Measurements from ENCODE around the gene JAKMIP1.

GRCh38 chr4:6115746-6116586 is 84.4 kb downstream of the JAKMIP1 start:
- TF ChIP-seq, protein P1, sequence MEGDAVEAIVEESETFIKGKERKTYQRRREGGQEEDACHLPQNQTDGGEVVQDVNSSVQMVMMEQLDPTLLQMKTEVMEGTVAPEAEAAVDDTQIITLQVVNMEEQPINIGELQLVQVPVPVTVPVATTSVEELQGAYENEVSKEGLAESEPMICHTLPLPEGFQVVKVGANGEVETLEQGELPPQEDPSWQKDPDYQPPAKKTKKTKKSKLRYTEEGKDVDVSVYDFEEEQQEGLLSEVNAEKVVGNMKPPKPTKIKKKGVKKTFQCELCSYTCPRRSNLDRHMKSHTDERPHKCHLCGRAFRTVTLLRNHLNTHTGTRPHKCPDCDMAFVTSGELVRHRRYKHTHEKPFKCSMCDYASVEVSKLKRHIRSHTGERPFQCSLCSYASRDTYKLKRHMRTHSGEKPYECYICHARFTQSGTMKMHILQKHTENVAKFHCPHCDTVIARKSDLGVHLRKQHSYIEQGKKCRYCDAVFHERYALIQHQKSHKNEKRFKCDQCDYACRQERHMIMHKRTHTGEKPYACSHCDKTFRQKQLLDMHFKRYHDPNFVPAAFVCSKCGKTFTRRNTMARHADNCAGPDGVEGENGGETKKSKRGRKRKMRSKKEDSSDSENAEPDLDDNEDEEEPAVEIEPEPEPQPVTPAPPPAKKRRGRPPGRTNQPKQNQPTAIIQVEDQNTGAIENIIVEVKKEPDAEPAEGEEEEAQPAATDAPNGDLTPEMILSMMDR (IDR thresholded peaks at IDR 0.05; ENCODE audit: poor library complexity, severe bottlenecking), result no peak
- TF ChIP-seq RAD21 (conservative IDR thresholded peaks at IDR 0.05), result no peak
- no peak for TF ChIP-seq TAF1 (IDR thresholded peaks at IDR 0.05; ENCODE audit: low read depth)
- no peak for TF ChIP-seq MXI1 (conservative IDR thresholded peaks at IDR 0.05; ENCODE audit: poor library complexity, severe bottlenecking)
- TF ChIP-seq POLR2AphosphoS5 (IDR thresholded peaks at IDR 0.05), result no peak
- no peak for TF ChIP-seq EZH2 (IDR thresholded peaks at IDR 0.05; ENCODE audit: borderline replicate concordance, insufficient read depth, low read length, poor library complexity, severe bottlenecking)
- no peak for TF ChIP-seq EP300 (conservative IDR thresholded peaks at IDR 0.05; ENCODE audit: poor library complexity, severe bottlenecking)
- TF ChIP-seq REST (IDR thresholded peaks at IDR 0.05; ENCODE audit: borderline replicate concordance), result no peak
- no peak for TF ChIP-seq SMC3 (conservative IDR thresholded peaks at IDR 0.05; ENCODE audit: poor library complexity)

Data from neural cell (in vitro differentiated cells).